Ureter (tissue), 1 donor: ENCODE data around the gene HECW1. TPM values are rescaled to one million over a fixed set of nuclear protein-coding genes. Genes with fewer than 3 reads are reported as not detected.
"Not testable (repeated sequence)": the region's sequence is repeated elsewhere in the genome, so short reads cannot be mapped to it uniquely, and the experiment has no call there.

Experiments
- DNase-seq: peaks from one replicate; pipeline ENCODE4 v3.0.0-alpha.2; 2020; ENCODE audit warnings: low spot score
- total RNA-seq: library from RNA; stranded (reverse); gene quantifications from one replicate; pipeline ENCODE4 v1.2.4, GENCODE V29; 2023
- donor health status: DM: yes; HTN: yes; CAD: no.

Gene HECW1
- total RNA-seq, 1 donor from 2014 or later: 1.3 TPM

- no peak for DNase-seq
Measured at GRCh38 chr7:43112941-43113621, 634 bp downstream of the HECW1 start.

GRCh38 chr7:43113622-43114457 lies 1.4 kb downstream of the HECW1 start:
- no peak for DNase-seq

GRCh38 chr7:43114458-43114780 lies 2.0 kb downstream of the HECW1 start:
- no peak for DNase-seq

DNA sequence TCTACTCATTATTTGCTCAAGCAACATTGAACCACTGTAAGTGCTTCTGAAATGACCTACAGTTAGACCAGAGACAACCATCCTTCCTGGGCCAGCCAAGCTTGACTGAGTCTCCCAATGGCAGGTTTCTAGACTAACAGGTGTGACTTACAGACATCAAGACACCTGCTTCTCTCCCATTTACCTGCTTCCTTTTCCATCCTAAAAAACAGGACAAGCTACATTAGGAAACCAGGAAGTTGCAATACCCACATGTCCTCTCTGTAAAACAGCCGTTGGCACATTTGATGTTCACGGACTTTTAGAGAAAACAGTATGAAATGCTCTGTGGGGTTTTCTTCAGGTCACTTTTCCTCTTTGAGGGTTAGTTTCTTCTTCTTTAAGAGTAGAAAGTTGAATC lies 4.0 kb downstream of the HECW1 start:
- DNase-seq: no peak

DNA sequence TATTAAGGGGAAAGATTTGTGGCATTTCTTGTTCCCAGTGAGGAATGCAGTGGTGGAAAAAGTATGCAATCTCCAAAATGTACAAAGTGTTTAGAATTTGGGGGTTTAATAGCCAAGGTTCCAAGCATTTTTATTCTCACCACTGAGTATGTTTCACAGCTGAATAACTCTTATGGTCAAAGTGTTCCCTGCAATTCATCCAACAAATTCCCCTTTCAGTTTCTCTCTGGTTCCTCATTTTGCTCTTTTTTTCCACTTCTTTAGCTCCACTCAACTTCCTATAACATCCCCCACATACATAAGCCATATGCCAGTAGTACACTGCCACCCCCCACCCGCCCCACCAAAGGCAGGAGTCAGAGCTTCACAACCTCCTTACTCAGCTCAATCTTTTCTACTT lies 4.6 kb downstream of the HECW1 start:
- DNase-seq: no peak

DNA sequence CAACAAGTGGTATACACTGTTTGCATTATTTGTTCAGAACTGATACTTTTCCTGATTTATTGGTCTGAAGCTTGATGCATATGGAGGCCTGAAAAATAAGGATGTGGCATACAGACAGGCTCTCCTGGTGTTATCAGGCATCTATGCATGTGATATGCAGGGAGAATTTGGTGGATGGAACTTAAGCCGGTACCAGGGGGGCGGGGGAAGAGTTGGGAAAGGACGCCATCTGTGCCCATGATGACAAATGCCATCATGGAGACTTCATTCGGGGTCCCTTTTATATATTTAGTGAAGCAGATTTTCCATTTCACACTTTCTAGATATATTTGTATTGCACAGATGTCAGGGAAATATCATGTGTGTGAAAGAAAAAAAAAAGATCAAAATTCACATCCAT lies 5.4 kb downstream of the HECW1 start:
- DNase-seq: no peak

GRCh38 chr7:43118313-43118712 lies 5.9 kb downstream of the HECW1 start:
- DNase-seq: no peak

DNA sequence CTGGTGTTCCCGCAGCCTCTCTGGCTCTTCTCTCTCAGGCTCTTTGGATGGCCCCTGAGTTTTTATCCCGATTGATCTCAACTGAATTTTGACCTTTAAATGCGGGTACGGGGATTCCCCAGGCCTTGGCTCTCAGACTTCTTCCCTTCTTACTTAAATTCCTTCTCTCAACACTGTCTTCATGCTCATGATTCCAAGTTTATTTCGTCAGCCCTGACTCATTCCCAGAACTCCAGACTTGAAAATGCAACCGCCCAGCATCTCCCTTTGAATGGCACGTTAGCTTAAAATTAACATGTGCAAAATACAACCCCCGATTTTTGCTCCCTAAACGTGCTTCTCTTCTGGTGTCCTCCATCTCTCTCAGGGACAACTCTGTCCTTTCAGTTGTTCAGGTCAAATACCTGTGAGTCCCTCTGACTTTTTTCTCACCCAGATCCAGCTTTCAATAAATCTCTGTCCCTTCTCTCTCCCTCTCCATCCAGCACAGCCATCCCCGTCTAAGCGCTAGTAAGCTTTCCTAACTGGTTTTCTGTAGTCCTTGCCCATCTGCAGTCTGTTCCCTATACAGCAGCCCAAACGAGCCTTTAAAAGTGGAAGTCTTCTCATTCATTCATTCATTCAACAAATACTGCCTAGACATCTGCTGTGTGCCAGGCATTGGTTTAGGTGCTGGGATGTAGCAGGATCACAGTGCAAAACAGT lies 7.1 kb downstream of the HECW1 start:
- DNase-seq: no peak

DNA sequence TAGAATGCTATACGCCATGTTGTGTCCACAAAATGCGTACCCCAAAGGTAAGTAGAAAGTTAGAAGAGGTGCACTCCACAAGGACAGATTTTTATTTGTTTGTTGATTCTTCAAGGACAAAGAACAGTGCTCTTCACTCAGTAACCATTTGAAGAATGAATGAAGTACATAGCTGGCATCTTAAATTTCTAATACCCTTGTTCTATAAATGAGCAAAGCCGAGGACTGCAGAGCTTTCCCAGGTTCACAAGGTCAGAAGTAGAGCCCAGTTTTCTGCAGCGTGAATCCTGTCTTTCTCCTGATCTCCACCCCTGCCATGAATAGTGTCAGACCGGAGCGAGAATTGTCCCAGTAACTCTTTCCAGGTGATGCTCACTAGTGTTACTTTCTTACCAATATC lies 9.5 kb downstream of the HECW1 start:
- no peak for DNase-seq

GRCh38 chr7:43123457-43123856 lies 11.0 kb downstream of the HECW1 start:
- DNase-seq: no peak

DNA sequence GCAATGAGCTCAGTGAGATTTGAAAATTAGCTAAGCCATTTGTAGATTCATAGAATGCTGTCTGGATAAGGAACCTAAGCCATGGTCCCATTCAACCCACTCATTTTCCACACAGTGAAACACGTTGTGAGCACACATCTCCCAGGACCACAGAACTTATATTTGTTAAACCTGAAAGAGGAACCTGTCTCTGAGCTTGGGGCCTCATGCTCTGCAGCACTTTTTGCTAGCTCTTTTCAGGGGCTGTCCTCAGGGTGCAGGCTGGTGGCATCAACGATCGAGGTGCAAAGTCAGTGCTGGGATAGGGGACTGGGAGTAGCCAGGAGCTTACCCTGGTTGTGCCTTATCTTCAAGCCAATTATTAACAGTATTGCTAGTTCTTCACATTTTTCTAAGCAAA lies 11.9 kb downstream of the HECW1 start:
- DNase-seq: no peak

- DNase-seq: no peak
Measured at GRCh38 chr7:43130347-43130746, 17.9 kb downstream of the HECW1 start.

DNA sequence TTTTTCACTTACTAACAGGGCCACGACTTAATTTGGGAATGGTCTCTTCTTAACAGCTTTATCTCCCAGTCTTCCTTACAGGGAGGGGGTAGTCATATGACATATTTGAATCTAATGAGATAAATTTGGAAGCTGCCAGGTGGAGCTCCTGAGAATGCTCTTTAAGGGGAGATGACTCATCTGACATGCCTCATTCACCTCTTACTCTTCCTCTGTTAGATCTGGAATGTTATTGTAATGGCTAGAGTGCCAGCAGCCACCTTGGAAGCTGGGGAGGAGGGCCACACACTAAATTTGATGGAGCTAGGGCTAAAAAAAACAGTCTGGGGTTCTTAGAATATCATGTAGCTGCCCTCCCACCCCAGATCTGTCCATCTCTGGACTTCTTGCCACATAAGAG lies 22.7 kb downstream of the HECW1 start:
- no peak for DNase-seq

DNA sequence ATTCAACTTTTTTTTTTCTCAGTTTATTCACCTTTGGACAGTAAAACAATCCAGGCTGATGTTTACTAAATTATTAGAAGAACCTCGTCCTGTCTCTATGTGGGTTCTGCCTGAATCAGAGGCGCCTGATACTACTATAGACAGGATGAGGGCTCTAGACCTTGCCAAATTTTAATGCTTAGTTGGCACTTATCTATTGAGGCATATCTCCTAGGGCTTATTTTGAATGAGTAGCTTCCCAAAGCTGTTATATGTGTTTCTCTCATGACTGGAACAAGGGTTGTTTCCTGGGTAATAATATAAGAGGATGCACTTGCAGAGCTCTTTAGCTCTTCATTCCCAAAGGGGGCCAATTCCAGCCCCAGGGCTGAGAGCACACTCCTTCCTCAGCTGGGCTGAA lies 23.6 kb downstream of the HECW1 start:
- no peak for DNase-seq

GRCh38 chr7:43137121-43137744 lies 24.8 kb downstream of the HECW1 start:
- not testable (repeated sequence) for DNase-seq

DNA sequence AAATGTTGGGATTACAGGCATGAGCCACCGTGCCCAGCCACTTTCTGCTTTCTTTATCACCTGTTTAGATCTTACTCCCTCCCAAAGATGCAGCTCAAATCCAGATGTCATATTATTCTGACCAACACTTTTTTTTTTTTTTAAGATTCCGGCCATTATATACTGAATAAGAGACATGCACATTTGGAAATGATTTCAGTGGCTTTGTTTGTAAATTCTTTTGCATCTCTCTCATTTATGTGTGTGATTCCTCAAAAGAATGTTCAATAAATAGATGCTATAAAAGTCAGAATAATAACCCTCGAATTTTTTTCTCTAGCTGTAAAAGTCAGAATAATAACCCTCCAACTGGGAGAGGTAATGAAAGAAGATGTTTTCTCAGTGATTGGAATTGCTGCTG lies 25.4 kb downstream of the HECW1 start:
- no peak for DNase-seq

DNA sequence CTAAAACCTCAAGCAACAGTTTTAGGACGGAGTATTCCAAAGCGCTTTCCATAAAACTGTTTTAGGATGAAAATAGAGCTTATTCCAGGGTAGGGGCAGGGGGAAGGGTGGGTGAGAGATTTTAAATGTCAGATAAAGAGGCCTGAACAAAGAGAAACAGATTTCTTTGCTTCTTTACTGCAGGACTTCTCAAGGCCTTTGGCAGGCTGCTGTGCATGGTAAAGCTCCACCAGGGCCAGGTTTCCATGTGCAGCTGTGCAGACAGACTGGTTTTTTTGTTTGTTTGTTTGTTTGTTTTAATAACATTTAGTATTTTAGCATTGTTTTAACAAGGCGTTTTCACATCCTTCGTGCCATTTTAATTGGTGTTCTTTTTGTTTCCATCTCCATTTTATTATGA lies 26.3 kb downstream of the HECW1 start:
- no peak for DNase-seq

DNA sequence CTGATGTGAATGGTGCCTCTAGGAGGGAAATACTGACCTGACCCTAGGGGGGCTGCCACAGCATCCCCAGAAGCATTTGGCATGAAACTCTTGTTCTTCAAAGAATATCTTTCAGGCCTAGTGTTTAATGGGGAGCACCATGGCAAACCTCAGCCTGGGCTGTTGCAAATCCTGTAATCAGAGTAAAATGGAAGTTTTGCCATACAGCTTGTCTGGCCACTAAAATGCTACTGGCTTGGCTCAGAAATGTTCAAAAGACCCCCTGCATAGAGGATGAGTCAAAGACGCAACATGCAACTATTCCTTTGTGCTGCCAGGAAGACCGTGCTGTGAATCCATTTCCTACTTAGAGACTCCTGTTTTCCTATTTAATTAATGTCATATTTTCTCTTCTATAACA lies 26.7 kb downstream of the HECW1 start:
- DNase-seq: no peak

DNA sequence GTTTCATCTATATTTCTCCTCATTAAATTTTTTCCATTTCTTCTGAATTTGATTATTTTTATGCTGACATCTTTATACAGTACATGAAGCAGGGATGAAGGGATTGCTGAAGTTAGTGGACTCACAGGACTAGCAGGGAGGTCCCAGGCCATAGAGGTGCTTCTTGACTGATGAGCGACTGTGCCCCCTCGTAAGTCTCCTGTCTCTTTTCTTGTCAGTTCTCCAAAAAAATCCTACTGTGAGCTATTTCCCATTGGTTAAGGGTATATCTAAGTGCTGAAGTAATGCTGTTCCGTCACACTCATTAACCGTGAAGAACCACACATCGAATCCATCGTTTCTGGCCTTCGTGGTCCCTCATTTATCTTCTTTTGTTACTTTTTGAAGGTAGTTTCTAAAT lies 27.7 kb downstream of the HECW1 start:
- DNase-seq: no peak

- DNase-seq: no peak
Measured at GRCh38 chr7:43141091-43141490, 28.6 kb downstream of the HECW1 start.

DNA sequence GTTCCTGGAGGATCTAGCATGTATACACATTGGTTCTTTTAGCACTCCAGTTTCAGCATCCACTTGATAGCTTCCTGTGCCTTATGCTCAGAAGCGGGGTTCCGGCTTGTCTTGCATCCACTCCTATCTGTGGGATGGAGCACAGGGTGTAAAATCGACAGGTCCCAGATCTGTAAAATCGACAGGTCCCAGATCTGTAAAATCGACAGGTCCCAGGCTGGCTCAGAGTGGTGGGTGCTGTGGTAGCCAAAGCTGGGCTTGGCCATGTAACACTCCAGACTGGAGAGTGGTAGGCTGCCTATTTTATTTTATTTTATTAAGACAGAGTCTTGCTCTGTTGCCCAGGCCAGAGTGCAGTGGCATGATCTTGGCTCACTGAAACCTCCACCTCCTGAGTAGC lies 30.3 kb downstream of the HECW1 start:
- no peak for DNase-seq

- no peak for DNase-seq
Measured at GRCh38 chr7:43143918-43144589, 31.6 kb downstream of the HECW1 start.
